ENCODE data around the gene MEIS2.

DNA sequence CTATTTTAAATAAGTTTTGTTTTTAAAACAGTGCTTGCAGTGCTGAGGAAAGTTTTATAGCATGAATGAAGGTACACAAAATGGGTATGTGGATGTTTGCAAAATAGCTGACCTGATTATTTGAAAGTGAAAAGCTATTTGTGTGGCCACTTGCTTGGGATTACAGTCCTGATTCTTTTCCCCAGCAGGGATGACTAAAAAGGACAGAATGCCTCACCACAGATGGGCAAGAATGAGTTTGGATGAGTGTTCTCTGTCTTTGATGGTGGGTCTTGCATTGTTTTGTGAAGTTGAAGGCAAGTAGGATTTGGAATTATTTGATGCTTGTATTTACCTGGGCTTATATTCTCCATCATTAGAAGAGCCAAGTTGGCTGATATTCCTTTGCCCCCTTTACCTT lies 48.8 kb upstream of the MEIS2 start:
- TF ChIP-seq, protein P1, sequence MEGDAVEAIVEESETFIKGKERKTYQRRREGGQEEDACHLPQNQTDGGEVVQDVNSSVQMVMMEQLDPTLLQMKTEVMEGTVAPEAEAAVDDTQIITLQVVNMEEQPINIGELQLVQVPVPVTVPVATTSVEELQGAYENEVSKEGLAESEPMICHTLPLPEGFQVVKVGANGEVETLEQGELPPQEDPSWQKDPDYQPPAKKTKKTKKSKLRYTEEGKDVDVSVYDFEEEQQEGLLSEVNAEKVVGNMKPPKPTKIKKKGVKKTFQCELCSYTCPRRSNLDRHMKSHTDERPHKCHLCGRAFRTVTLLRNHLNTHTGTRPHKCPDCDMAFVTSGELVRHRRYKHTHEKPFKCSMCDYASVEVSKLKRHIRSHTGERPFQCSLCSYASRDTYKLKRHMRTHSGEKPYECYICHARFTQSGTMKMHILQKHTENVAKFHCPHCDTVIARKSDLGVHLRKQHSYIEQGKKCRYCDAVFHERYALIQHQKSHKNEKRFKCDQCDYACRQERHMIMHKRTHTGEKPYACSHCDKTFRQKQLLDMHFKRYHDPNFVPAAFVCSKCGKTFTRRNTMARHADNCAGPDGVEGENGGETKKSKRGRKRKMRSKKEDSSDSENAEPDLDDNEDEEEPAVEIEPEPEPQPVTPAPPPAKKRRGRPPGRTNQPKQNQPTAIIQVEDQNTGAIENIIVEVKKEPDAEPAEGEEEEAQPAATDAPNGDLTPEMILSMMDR (conservative IDR thresholded peaks at IDR 0.05; ENCODE audit: low read depth, low read length): no peak
- TF ChIP-seq EZH2 (IDR thresholded peaks at IDR 0.05; ENCODE audit: borderline replicate concordance, low read depth, low read length, poor library complexity, severe bottlenecking): no peak

All from A673 (cell line).